HepG2 (cell line): Measurements from ENCODE around the gene HIGD1C. TPM values are rescaled to one million over a fixed set of nuclear protein-coding genes. Genes with fewer than 3 reads are reported as not detected.

Experiments used
- CREB1 ChIP-seq, 2 experiments: fragments of 450-650 bp in 1 of 2; IDR thresholded peaks; 2 replicates each; pipeline ENCODE4 v1.6.1; 2016 to 2017; ENCODE audit warnings: control low read depth in 1 of 2, mild to moderate bottlenecking in 1 of 2, missing compliant biosample characterization in 1 of 2, missing genetic modification characterization in 1 of 2
- CSRNP2 ChIP-seq: sonication (generic); formaldehyde crosslinking; conservative IDR thresholded peaks from 2 replicates; pipeline ENCODE4 v1.8.0; 2022; ENCODE audit warnings: low read depth, missing genetic modification reagents
- DMTF1 ChIP-seq: sonication (generic); formaldehyde crosslinking; IDR thresholded peaks from 2 replicates; pipeline ENCODE4 v1.4.0; 2020; ENCODE audit warnings: mild to moderate bottlenecking, missing genetic modification reagents
- HINFP ChIP-seq: sonication (generic); formaldehyde crosslinking; IDR thresholded peaks from 2 replicates; pipeline ENCODE4 v1.4.0; 2020; ENCODE audit warnings: low read depth, mild to moderate bottlenecking, missing genetic modification reagents
- HNF4A ChIP-seq: sonication (generic); formaldehyde crosslinking; IDR thresholded peaks from 2 replicates; pipeline ENCODE4 v1.4.0; 2020; ENCODE audit warnings: missing genetic modification reagents
- HNF4G ChIP-seq, 2 experiments: sonication (generic) in 1 of 2; formaldehyde crosslinking in 1 of 2; IDR thresholded peaks; 2 replicates each; pipeline versions ENCODE4 v1.4.0 to v1.6.1; 2011 to 2020; ENCODE audit warnings: borderline replicate concordance in 2 of 2, low read depth in 2 of 2, mild to moderate bottlenecking in 2 of 2, low read length in 1 of 2, missing genetic modification reagents in 1 of 2, moderate library complexity in 1 of 2
- KAT2B ChIP-seq: fragments of 150-350 bp; IDR thresholded peaks from 2 replicates; pipeline ENCODE4 v1.6.1; 2014; ENCODE audit warnings: low read depth, low read length, borderline replicate concordance
- KDM4B ChIP-seq: sonication (generic); formaldehyde crosslinking; IDR thresholded peaks from 2 replicates; pipeline ENCODE4 v1.4.0; 2020; ENCODE audit warnings: missing genetic modification reagents
- MED1 ChIP-seq: sonication (generic); formaldehyde crosslinking; IDR thresholded peaks from 2 replicates; pipeline ENCODE4 v1.4.0; 2020; ENCODE audit warnings: missing genetic modification reagents
- MED8 ChIP-seq: sonication (generic); formaldehyde crosslinking; IDR thresholded peaks from 2 replicates; pipeline ENCODE4 v1.8.1; 2023; ENCODE audit warnings: mild to moderate bottlenecking, missing genetic modification reagents; ENCODE audit not compliant: insufficient replicate concordance
- NFYB ChIP-seq: sonication (generic); formaldehyde crosslinking; IDR thresholded peaks from 2 replicates; pipeline ENCODE4 v1.4.0; 2020; ENCODE audit warnings: missing genetic modification reagents
- REXO4 ChIP-seq: sonication (generic); formaldehyde crosslinking; IDR thresholded peaks from 2 replicates; pipeline ENCODE4 v1.8.0; 2022; ENCODE audit warnings: missing genetic modification reagents, mild to moderate bottlenecking, borderline replicate concordance
- SMC3 ChIP-seq: IDR thresholded peaks from 2 replicates; pipeline ENCODE4 v1.6.1; 2011; ENCODE audit warnings: low read length, improper control_type of control experiment
- THAP11 ChIP-seq: IDR thresholded peaks from 2 replicates; pipeline ENCODE4 v1.6.1; 2016; ENCODE audit warnings: missing biosample characterization, missing genetic modification reagents
- YY1 ChIP-seq: IDR thresholded peaks from 2 replicates; pipeline ENCODE4 v1.6.1; 2011; ENCODE audit warnings: low read length, low read depth, moderate library complexity, mild to moderate bottlenecking; ENCODE audit not compliant: insufficient read depth, insufficient replicate concordance
- ZFP1 ChIP-seq: IDR thresholded peaks from 2 replicates; pipeline ENCODE4 v1.6.1; 2016
- ZKSCAN1 ChIP-seq: fragments of 150-350 bp; IDR thresholded peaks from 2 replicates; pipeline ENCODE4 v1.6.1; 2014; ENCODE audit warnings: low read length
- ZNF382 ChIP-seq: sonication (generic); formaldehyde crosslinking; IDR thresholded peaks from 2 replicates; pipeline ENCODE4 v1.5.0; 2020; ENCODE audit warnings: missing genetic modification reagents, mild to moderate bottlenecking, borderline replicate concordance
- ZNF451 ChIP-seq: sonication (generic); formaldehyde crosslinking; IDR thresholded peaks from 2 replicates; pipeline ENCODE4 v1.5.0; 2020; ENCODE audit warnings: mild to moderate bottlenecking, missing genetic modification reagents
- ZNF616 ChIP-seq: sonication (generic); formaldehyde crosslinking; IDR thresholded peaks from 2 replicates; pipeline ENCODE4 v1.5.0; 2020; ENCODE audit warnings: low read depth, mild to moderate bottlenecking, missing genetic modification reagents
- ZNF703 ChIP-seq: sonication (generic); formaldehyde crosslinking; IDR thresholded peaks from 2 replicates; pipeline ENCODE4 v1.5.1; 2020; ENCODE audit warnings: missing genetic modification reagents, mild to moderate bottlenecking, moderate library complexity, borderline replicate concordance
- ZXDC ChIP-seq: sonication (generic); formaldehyde crosslinking; IDR thresholded peaks from 2 replicates; pipeline ENCODE4 v1.5.0; 2020; ENCODE audit warnings: mild to moderate bottlenecking, missing genetic modification reagents
- polyA plus RNA-seq, 8 experiments: library from polyadenylated mRNA; depleted of rRNA in 3 of 8; stranded (reverse) in 7 of 8; unstranded in 1 of 8; fragments of >200 nt; fragmentation: Illumina TruSeq in 4 of 8; extraction: Trizol in 4 of 8; gene quantifications; 2 replicates each; pipeline versions ENCODE4 v1.2.1 to v1.2.3, GENCODE V29; 2011 to 2016; ENCODE audit warnings: low read depth in 4 of 8, missing spikeins in 1 of 8, mixed read lengths in 1 of 8; ENCODE audit not compliant: insufficient read depth in 1 of 8
- total RNA-seq, 5 experiments: library from RNA; depleted of rRNA; stranded (reverse); fragments of >200 nt; fragmentation: Illumina TruSeq; extraction: Trizol; gene quantifications; 2 replicates each; pipeline ENCODE4 v1.2.3, GENCODE V29; 2016; ENCODE audit warnings: low read depth in 1 of 5

Gene HIGD1C
- total and polyA plus RNA-seq, 2 of the 13 experiments (the other 11 are each of a cell fraction or from before 2014, with no cell fraction given), result not detected

GRCh38 chr12:50986966-50987737 lies 34.8 kb downstream of the HIGD1C start (continued):
- TF ChIP-seq CSRNP2 (CRISPR knock-in tag), result no peak
- TF ChIP-seq ZXDC, result no peak
- no peak for TF ChIP-seq ZNF451
- no peak for TF ChIP-seq NFYB
- TF ChIP-seq DMTF1, result no peak
- TF ChIP-seq HNF4G (IDR thresholded peaks at IDR 0.05; ENCODE audit: borderline replicate concordance, low read depth, low read length), result peak; percentile 26; the same call in 1 of the 2 replicates
- TF ChIP-seq HNF4G (CRISPR knock-in tag; IDR thresholded peaks at IDR 0.05; ENCODE audit: borderline replicate concordance, low read depth), result no peak
- no peak for TF ChIP-seq CREB1 (IDR thresholded peaks at IDR 0.05)
- no peak for TF ChIP-seq CREB1 (CRISPR knock-in tag; IDR thresholded peaks at IDR 0.05)
- no peak for TF ChIP-seq KDM4B (CRISPR knock-in tag)
- TF ChIP-seq HNF4A (CRISPR knock-in tag), result peak; percentile 81
- no peak for TF ChIP-seq MED8
- TF ChIP-seq ZFP1 (CRISPR knock-in tag), result no peak
- no peak for TF ChIP-seq HINFP (CRISPR knock-in tag)
- TF ChIP-seq REXO4 (CRISPR knock-in tag), result no peak
- TF ChIP-seq KAT2B, result no peak
- TF ChIP-seq YY1, result no peak
- no peak for TF ChIP-seq ZNF382 (CRISPR knock-in tag)
- TF ChIP-seq SMC3, result peak; percentile 95
- no peak for TF ChIP-seq ZNF703 (CRISPR knock-in tag)
- TF ChIP-seq THAP11 (CRISPR knock-in tag), result peak; percentile 42
- no peak for TF ChIP-seq ZNF616 (CRISPR knock-in tag)
- no peak for TF ChIP-seq ZKSCAN1
- TF ChIP-seq MED1 (CRISPR knock-in tag), result peak; percentile 36; the same call in 1 of the 2 replicates
